Measurements from ENCODE around the gene TPCN2. TPM values are rescaled to one million over a fixed set of nuclear protein-coding genes. Genes with fewer than 3 reads are reported as not detected.
A peak's percentile ranks its signal among the peaks of the same experiment; 100 is the strongest.

The TPCN2 gene
- total RNA-seq, 1 experiment from 2014 or later, result 15.2 TPM

DNA sequence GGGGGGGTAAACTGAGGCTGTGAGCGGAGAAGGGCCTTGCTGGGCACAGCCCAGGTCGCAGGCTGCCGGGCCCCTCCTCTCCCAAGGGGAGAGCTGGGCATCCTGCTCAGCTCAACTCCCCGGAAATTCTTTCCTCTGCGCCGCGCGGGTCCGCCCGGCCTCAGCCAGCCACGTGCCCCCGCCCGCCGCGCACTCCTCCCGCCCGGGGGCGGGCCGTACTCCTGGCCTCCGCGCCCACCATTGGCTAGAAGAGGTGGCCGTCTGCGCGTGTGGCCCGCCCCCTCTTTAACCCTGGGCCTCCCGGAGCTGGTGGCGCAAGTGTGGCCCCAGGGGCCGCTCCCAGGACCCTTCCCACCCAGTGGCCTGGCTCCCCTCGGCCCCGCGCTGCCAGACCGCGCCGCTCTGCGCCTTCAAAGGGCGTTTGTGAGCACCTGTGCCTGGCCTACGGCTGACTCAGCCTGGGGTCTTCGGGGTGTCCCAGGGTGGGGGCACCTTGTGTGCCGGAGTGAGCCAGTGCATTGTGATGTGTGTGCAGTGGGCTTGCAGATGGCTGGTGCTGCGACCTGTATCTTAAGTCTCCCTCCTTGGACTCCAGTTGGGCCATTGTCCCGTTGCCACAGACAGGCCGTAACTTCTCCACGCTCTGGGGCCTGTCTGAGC lies 37.6 kb upstream of the TPCN2 start:
- peak; percentile 47 for DNase-seq (ENCODE audit: low read depth, low spot score)

More for the DNA sequence above, 37.6 kb upstream of the TPCN2 start:
- Histone ChIP-seq H3K4me3 (replicated peaks in 1 of 2; ENCODE audit: low read depth in 1 of 2, low read length in 2 of 2) (peak overlapping the region; percentile 39 to 54), H3K9me3 (ENCODE audit: control insufficient read depth in 1 of 2, insufficient read depth in 1 of 2, low read depth in 1 of 2, low read length in 2 of 2) (no peaks in the 10 kb centered on the region), H3K36me3 (ENCODE audit: control insufficient read depth in 1 of 2, insufficient read depth in 2 of 2, low read length in 2 of 2) (no peaks in the 10 kb centered on the region), H3K9ac (ENCODE audit: low read length) (peak overlapping the region; percentile 69), H3K4me2 (ENCODE audit: low read length) (peak overlapping the region; percentile 78), H3K79me2 (ENCODE audit: insufficient read depth, low read length) (no peaks in the 10 kb centered on the region), H2AFZ (ENCODE audit: low read depth, low read length, poor library complexity, severe bottlenecking) (no peak overlapping the region), H3K27me3 (ENCODE audit: insufficient read depth, low read length) (no peaks in the 10 kb centered on the region), H4K20me1 (ENCODE audit: insufficient read depth) (no peaks in the 10 kb centered on the region), H3K9me2 (ENCODE audit: insufficient read depth) (no peaks in the 10 kb centered on the region), H3K4me1 (ENCODE audit: control insufficient read depth in 1 of 2, insufficient read depth in 2 of 2, low read length in 2 of 2) (peaks cover 38 to 50% of the 10 kb centered on the region in 2 experiments), H3K27ac (ENCODE audit: low read depth, low read length) (peak overlapping the region; percentile 66)
- peak; percentile 83 for ATAC-seq
- TF ChIP-seq SP1 (IDR thresholded peaks at IDR 0.05; ENCODE audit: low read depth) (peak; percentile 83), POLR2AphosphoS5 (IDR thresholded peaks at IDR 0.05; ENCODE audit: low read depth, low read length) (peak; percentile 71), SIN3A (IDR thresholded peaks at IDR 0.05; ENCODE audit: low read depth) (no peak), POLR2A (IDR thresholded peaks at IDR 0.05; ENCODE audit: borderline replicate concordance, extremely low read depth, insufficient read depth, insufficient read length) (peak; percentile 65), ZFX (IDR thresholded peaks at IDR 0.05) (0 out of 2 replicates have a peak, but pooled peaks have one; percentile 12), FOSL1 (IDR thresholded peaks at IDR 0.05; ENCODE audit: low read depth) (no peak)
- TF ChIP-seq, protein P1, sequence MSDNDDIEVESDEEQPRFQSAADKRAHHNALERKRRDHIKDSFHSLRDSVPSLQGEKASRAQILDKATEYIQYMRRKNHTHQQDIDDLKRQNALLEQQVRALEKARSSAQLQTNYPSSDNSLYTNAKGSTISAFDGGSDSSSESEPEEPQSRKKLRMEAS (IDR thresholded peaks at IDR 0.05), result peak; percentile 93
- TF ChIP-seq, protein P2, sequence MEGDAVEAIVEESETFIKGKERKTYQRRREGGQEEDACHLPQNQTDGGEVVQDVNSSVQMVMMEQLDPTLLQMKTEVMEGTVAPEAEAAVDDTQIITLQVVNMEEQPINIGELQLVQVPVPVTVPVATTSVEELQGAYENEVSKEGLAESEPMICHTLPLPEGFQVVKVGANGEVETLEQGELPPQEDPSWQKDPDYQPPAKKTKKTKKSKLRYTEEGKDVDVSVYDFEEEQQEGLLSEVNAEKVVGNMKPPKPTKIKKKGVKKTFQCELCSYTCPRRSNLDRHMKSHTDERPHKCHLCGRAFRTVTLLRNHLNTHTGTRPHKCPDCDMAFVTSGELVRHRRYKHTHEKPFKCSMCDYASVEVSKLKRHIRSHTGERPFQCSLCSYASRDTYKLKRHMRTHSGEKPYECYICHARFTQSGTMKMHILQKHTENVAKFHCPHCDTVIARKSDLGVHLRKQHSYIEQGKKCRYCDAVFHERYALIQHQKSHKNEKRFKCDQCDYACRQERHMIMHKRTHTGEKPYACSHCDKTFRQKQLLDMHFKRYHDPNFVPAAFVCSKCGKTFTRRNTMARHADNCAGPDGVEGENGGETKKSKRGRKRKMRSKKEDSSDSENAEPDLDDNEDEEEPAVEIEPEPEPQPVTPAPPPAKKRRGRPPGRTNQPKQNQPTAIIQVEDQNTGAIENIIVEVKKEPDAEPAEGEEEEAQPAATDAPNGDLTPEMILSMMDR (IDR thresholded peaks at IDR 0.05 in 2 of 3, conservative IDR thresholded peaks at IDR 0.05 in 1 of 3; ENCODE audit: borderline replicate concordance in 1 of 3, insufficient read depth in 1 of 3, low read depth in 2 of 3, low read length in 2 of 3), result no peak
- ChIA-PET RAD21 (ENCODE audit: low non-redundant PET in 1 of 2, low total read pairs in 2 of 2, uncharacterized antibody in 2 of 2, unreplicated experiment in 2 of 2) (no interaction called here), POLR2A (interaction anchor here (1.4 to 2.1 kb wide), 2 partner anchors 24 to 33 kb away, joined by 5 to 8 read pairs; no protein-coding TSS in a partner anchor), CTCF (interaction anchor here (1.2 to 1.4 kb wide), 3 partner anchors 10 to 55 kb away, joined by 5 to 6 read pairs (median 5); no protein-coding TSS in a partner anchor)
- BruUV-seq (replicated peaks), result no TSS peak
- intact Hi-C loops (cut with micrococcal nuclease), result no loop called here
